HL-60/S4 (cell line): ENCODE data around the gene KSR1.
"Not testable (repeated sequence)": the region's sequence is repeated elsewhere in the genome, so short reads cannot be mapped to it uniquely, and the experiment has no call there.

Experiments used
- in situ Hi-C: fragments of 300-500 bp; cut with MboI; formaldehyde crosslinking; loops from 2 replicates; pipeline ENCODE4 v1.14.3; 2022; ENCODE audit warnings: low sequenced_read_pairs

KSR1 gene

GRCh38 chr17:27452828-27453227, 3.4 kb upstream of the KSR1 start:
- in situ Hi-C loops: loop anchor here (10.0 kb wide), 1 partner anchor 142 kb away; no protein-coding TSS in a partner anchor

- in situ Hi-C loops: loop anchor here (10.0 kb wide), 1 partner anchor 141 kb away; no protein-coding TSS in a partner anchor
Measured at GRCh38 chr17:27453471-27453870, 2.8 kb upstream of the KSR1 start.

- in situ Hi-C loops: loop anchor here (10.0 kb wide), 1 partner anchor 141 kb away; no protein-coding TSS in a partner anchor
Measured at GRCh38 chr17:27454089-27454488, 2.2 kb upstream of the KSR1 start.

- in situ Hi-C loops: loop anchor here (10.0 kb wide), 1 partner anchor 139 kb away; no protein-coding TSS in a partner anchor
Measured at GRCh38 chr17:27455236-27455913, 873 bp upstream of the KSR1 start.

- in situ Hi-C loops: loop anchor here (10.0 kb wide), 1 partner anchor 138 kb away; no protein-coding TSS in a partner anchor
Measured at GRCh38 chr17:27456681-27457359, 572 bp downstream of the KSR1 start.

GRCh38 chr17:27457360-27457715, 1.1 kb downstream of the KSR1 start:
- in situ Hi-C loops: loop anchor here (10.0 kb wide), 1 partner anchor 137 kb away; no protein-coding TSS in a partner anchor

GRCh38 chr17:27457731-27458523, 1.7 kb downstream of the KSR1 start:
- in situ Hi-C loops: loop anchor here (10.0 kb wide), 1 partner anchor 137 kb away; no protein-coding TSS in a partner anchor

GRCh38 chr17:27458524-27458908, 2.3 kb downstream of the KSR1 start:
- in situ Hi-C loops: loop anchor here (10.0 kb wide), 1 partner anchor 136 kb away; no protein-coding TSS in a partner anchor

GRCh38 chr17:27459433-27459832, 3.2 kb downstream of the KSR1 start:
- in situ Hi-C loops: loop anchor here (10.0 kb wide), 1 partner anchor 135 kb away; no protein-coding TSS in a partner anchor

GRCh38 chr17:27460196-27460725, 4.0 kb downstream of the KSR1 start:
- in situ Hi-C loops: no loop called here

GRCh38 chr17:27461192-27461859, 5.1 kb downstream of the KSR1 start:
- in situ Hi-C loops: no loop called here

GRCh38 chr17:27462149-27462548, 5.9 kb downstream of the KSR1 start:
- in situ Hi-C loops: no loop called here

GRCh38 chr17:27462714-27463113, 6.5 kb downstream of the KSR1 start:
- in situ Hi-C loops: no loop called here

- in situ Hi-C loops: no loop called here
Measured at GRCh38 chr17:27463235-27463677, 7.0 kb downstream of the KSR1 start.

GRCh38 chr17:27464019-27464418, 7.8 kb downstream of the KSR1 start:
- in situ Hi-C loops: not testable (repeated sequence)

GRCh38 chr17:27464431-27464830, 8.2 kb downstream of the KSR1 start:
- in situ Hi-C loops: no loop called here

GRCh38 chr17:27465875-27466274, 9.6 kb downstream of the KSR1 start:
- in situ Hi-C loops: not testable (repeated sequence)

GRCh38 chr17:27466376-27466742, 10.1 kb downstream of the KSR1 start:
- in situ Hi-C loops: no loop called here

- in situ Hi-C loops: no loop called here
Measured at GRCh38 chr17:27466743-27467375, 10.6 kb downstream of the KSR1 start.

- in situ Hi-C loops: no loop called here
Measured at GRCh38 chr17:27469256-27469655, 13.0 kb downstream of the KSR1 start.
